ENCODE measurements around the gene MPHOSPH9. TPM values are rescaled to one million over a fixed set of nuclear protein-coding genes. Genes with fewer than 3 reads are reported as not detected.

The MPHOSPH9 gene
- total RNA-seq, 1 experiment from 2014 or later = 60.5 TPM

GRCh38 chr12:123121670-123122069 is 111.3 kb downstream of the MPHOSPH9 start:
- no peak overlapping the region for H3K56ac ChIP-seq (ENCODE audit: insufficient read length, low read depth, low read length)
- no peaks in the 10 kb centered on the region for H3K36me3 Mint-ChIP-seq (ENCODE audit: insufficient read depth in 1 of 3, low read depth in 3 of 3)
- H2AK5ac ChIP-seq (ENCODE audit: insufficient read length, low read length) = no peak overlapping the region
- no peak overlapping the region for H3K4ac ChIP-seq (ENCODE audit: low read depth, low read length)
- no peak overlapping the region for H2BK15ac ChIP-seq (ENCODE audit: low read depth, low read length)
- H4K20me1 ChIP-seq (ENCODE audit: control insufficient read depth, insufficient read depth, insufficient read length) = no peaks in the 10 kb centered on the region
- H2BK20ac ChIP-seq (ENCODE audit: low read depth, low read length, poor library complexity, severe bottlenecking) = no peak overlapping the region
- no peak overlapping the region for H4K91ac ChIP-seq (ENCODE audit: insufficient read length, low read depth, low read length)
- H2BK5ac ChIP-seq (ENCODE audit: insufficient read length, low read length) = no peak overlapping the region
- no peak overlapping the region for H3T11ph ChIP-seq (ENCODE audit: low read length)
- H3K14ac ChIP-seq (ENCODE audit: insufficient read depth, low read length) = no peak overlapping the region; the same call in 1 of the 2 replicates
- H3K4me1 Mint-ChIP-seq = peaks cover 14 to 21% of the 10 kb centered on the region in 2 experiments
- DNase-seq = no peak
- no peak overlapping the region for H3K4me2 ChIP-seq (ENCODE audit: insufficient read depth, insufficient read length, low read length)
- H3K18ac ChIP-seq (ENCODE audit: insufficient read length, low read depth, low read length) = no peak overlapping the region
- no peaks in the 10 kb centered on the region; the same call in 1 of the 2 replicates for H3K27me3 ChIP-seq (ENCODE audit: insufficient read depth, low read length)
- H2BK12ac ChIP-seq (ENCODE audit: insufficient read length, low read depth, low read length) = no peak overlapping the region
- no peak overlapping the region for H2AFZ ChIP-seq (ENCODE audit: low read length)
- H3K27me3 Mint-ChIP-seq (ENCODE audit: low read depth) = peaks cover 60% of the 10 kb centered on the region
- no peaks in the 10 kb centered on the region for H3K4me1 ChIP-seq (ENCODE audit: insufficient read depth, low read length)
- H3K9ac ChIP-seq (ENCODE audit: extremely low read depth, insufficient read length, low read length) = no peak overlapping the region
- H3K4me3 Mint-ChIP-seq = no peak overlapping the region
- no peaks in the 10 kb centered on the region for H3K9me3 ChIP-seq (ENCODE audit: control insufficient read depth, low read depth, low read length)
- H3K23me2 ChIP-seq (ENCODE audit: insufficient read length, low read depth, low read length, poor library complexity, severe bottlenecking) = no peaks in the 10 kb centered on the region
- H3K27ac Mint-ChIP-seq = no peak overlapping the region
- no CpG with 5 or more reads among the region's 6 CpGs for WGBS (ENCODE audit: extremely low coverage, insufficient read length, low lambda C conversion rate)
- no peaks in the 10 kb centered on the region for H3K79me1 ChIP-seq (ENCODE audit: insufficient read depth, low read depth, low read length, poor library complexity, severe bottlenecking)
- H3K9me3 Mint-ChIP-seq = no peaks in the 10 kb centered on the region
- no peak overlapping the region for H3K23ac ChIP-seq (ENCODE audit: insufficient read length, low read depth, low read length)
- H3K79me2 ChIP-seq (ENCODE audit: insufficient read depth, low read length) = no peaks in the 10 kb centered on the region
- no peak overlapping the region for H4K8ac ChIP-seq (replicated peaks; ENCODE audit: insufficient read length, low read depth, low read length)
- no peak overlapping the region for H4K5ac ChIP-seq (ENCODE audit: insufficient read length, low read depth, low read length)
- H2BK120ac ChIP-seq (ENCODE audit: low read depth, low read length, poor library complexity, severe bottlenecking) = no peak overlapping the region
- no peak for TF ChIP-seq CTCF (conservative IDR thresholded peaks at IDR 0.05)
- no peak overlapping the region for H3K27ac ChIP-seq (ENCODE audit: insufficient read length, low read depth, low read length)
